CD4-positive, alpha-beta T cell treated with Interferon alpha-2 for 1 hour (primary cell): ENCODE data around the gene SS18L1.

ENCODE experiments used
- DNase-seq, 2 donors: peaks; one replicate each; pipeline ENCODE4 v3.0.0-alpha.2; 2020 to 2022

Gene SS18L1

GRCh38 chr20:62120365-62120762 is 23.2 kb upstream of the SS18L1 start:
- no peak for DNase-seq

GRCh38 chr20:62120990-62121775 is 22.4 kb upstream of the SS18L1 start:
- no peak for DNase-seq

GRCh38 chr20:62121776-62122653 is 21.6 kb upstream of the SS18L1 start, which contains the start of gene LSM14B:
TSS of gene LSM14B (plus strand) at chr20:62122475. CDS start at chr20:62122667, 192 bp downstream.
- peak; percentile 97 for DNase-seq

- peak; percentile 29 to 51 for DNase-seq
Measured at GRCh38 chr20:62122654-62123449, 20.7 kb upstream of the SS18L1 start.

- DNase-seq: no peak
Measured at GRCh38 chr20:62123450-62124118, 20.0 kb upstream of the SS18L1 start.

- DNase-seq: no peak
Measured at GRCh38 chr20:62126141-62126540, 17.4 kb upstream of the SS18L1 start.

- DNase-seq: no peak
Measured at GRCh38 chr20:62127799-62128198, 15.8 kb upstream of the SS18L1 start.

- DNase-seq: no peak
Measured at GRCh38 chr20:62128502-62128901, 15.1 kb upstream of the SS18L1 start.

GRCh38 chr20:62129731-62130531 is 13.6 kb upstream of the SS18L1 start:
- DNase-seq: no peak

- DNase-seq: no peak
Measured at GRCh38 chr20:62131560-62132320, 11.8 kb upstream of the SS18L1 start.

- DNase-seq: no peak
Measured at GRCh38 chr20:62132421-62132820, 11.1 kb upstream of the SS18L1 start.

- no peak for DNase-seq
Measured at GRCh38 chr20:62133051-62133845, 10.3 kb upstream of the SS18L1 start.

GRCh38 chr20:62133864-62134263 is 9.7 kb upstream of the SS18L1 start:
- no peak for DNase-seq

GRCh38 chr20:62134735-62135231 is 8.8 kb upstream of the SS18L1 start:
- no peak for DNase-seq

GRCh38 chr20:62135573-62136266 is 7.8 kb upstream of the SS18L1 start:
- no peak for DNase-seq

GRCh38 chr20:62136283-62137091 is 7.1 kb upstream of the SS18L1 start:
- DNase-seq: peak; percentile 72 to 80

GRCh38 chr20:62137092-62137384 is 6.5 kb upstream of the SS18L1 start:
- DNase-seq: no peak

GRCh38 chr20:62137478-62138203 is 5.9 kb upstream of the SS18L1 start:
- no peak for DNase-seq
